DND-41 (cell line): ENCODE data around the gene ANKS1B.

Experiments used
- CTCF ChIP-seq: IDR thresholded peaks from 2 replicates; pipeline ENCODE4 v1.5.1; 2012; ENCODE audit warnings: borderline replicate concordance, low read length, moderate library complexity, mild to moderate bottlenecking; ENCODE audit not compliant: poor library complexity, severe bottlenecking; ENCODE audit errors: extremely low read depth
- EZH2 ChIP-seq: IDR thresholded peaks from 3 replicates; pipeline ENCODE4 v1.6.1; 2012; ENCODE audit warnings: borderline replicate concordance, low read depth, mild to moderate bottlenecking, moderate library complexity, low read length, inconsistent platforms; ENCODE audit not compliant: severe bottlenecking

GRCh38 chr12:99433155-99433554 is 551.6 kb downstream of the ANKS1B start:
- TF ChIP-seq CTCF (no peak), EZH2 (no peak)
